NAMALWA (cell line): Measurements from ENCODE around the gene GBP1.

Experiments
- DNase-seq: peaks from one replicate; pipeline ENCODE4 v3.0.0-alpha.2; 2015; ENCODE audit warnings: low spot score

GBP1 gene

GRCh38 chr1:89008511-89008910, 56.5 kb downstream of the GBP1 start:
- no peak for DNase-seq

GRCh38 chr1:89005286-89006151, 59.5 kb downstream of the GBP1 start:
- DNase-seq, result no peak
